ENCODE results near the gene PGM3. TPM values are rescaled to one million over a fixed set of nuclear protein-coding genes. Genes with fewer than 3 reads are reported as not detected.

Gene PGM3
- total RNA-seq, 1 experiment from 2014 or later: 97.0 TPM

GRCh38 chr6:83199173-83199862 is 6.3 kb upstream of the PGM3 start:
- Histone ChIP-seq H3K4me1 (peaks cover 13% of the 10 kb centered on the region; the same call in 1 of the 2 replicates), H3K36me3 (ENCODE audit: control insufficient read depth, insufficient read depth, low read length) (no peaks in the 10 kb centered on the region; the same call in 1 of the 2 replicates), H3K27me3 (replicated peaks; ENCODE audit: control insufficient read depth, insufficient read depth, low read length) (no peaks in the 10 kb centered on the region), H3K4me3 (ENCODE audit: low read depth, low read length) (no peak overlapping the region), H3K9me3 (no peaks in the 10 kb centered on the region)
- intact Hi-C loops (cut with micrococcal nuclease; ENCODE audit: unreplicated experiment): loop anchor here (10.0 kb wide), 1 partner anchor 315 kb away; the partner anchor contains the start of gene PRSS35
- no TSS peak for BruUV-seq (replicated peaks)
- Mint-ChIP-seq H3K36me3 (ENCODE audit: insufficient read depth, unreplicated experiment) (peaks cover 69% of the 10 kb centered on the region), H3K4me1 (ENCODE audit: low read depth, unreplicated experiment) (peaks cover 28% of the 10 kb centered on the region), H3K27me3 (ENCODE audit: insufficient read depth, unreplicated experiment) (no peaks in the 10 kb centered on the region), H3K27ac (ENCODE audit: unreplicated experiment) (peak overlapping the region; percentile 10), H3K9me3 (ENCODE audit: unreplicated experiment) (no peaks in the 10 kb centered on the region), H3K4me3 (ENCODE audit: unreplicated experiment) (no peak overlapping the region)
- POLR2A ChIA-PET: no interaction called here
- DNase-seq: no peak
- CTCF ChIA-PET: no interaction called here
- no peak for TF ChIP-seq CTCF (IDR thresholded peaks at IDR 0.05; ENCODE audit: insufficient read depth in 1 of 2, low read depth in 1 of 2, low read length in 1 of 2, severe bottlenecking in 1 of 2, unreplicated experiment in 1 of 2)

GRCh38 chr6:83198486-83199172 is 5.6 kb upstream of the PGM3 start:
- H3K4me3 ChIP-seq (ENCODE audit: low read depth, low read length): no peak overlapping the region
- H3K4me3 Mint-ChIP-seq (ENCODE audit: unreplicated experiment): no peak overlapping the region
- H3K9me3 Mint-ChIP-seq (ENCODE audit: unreplicated experiment): no peaks in the 10 kb centered on the region
- no peaks in the 10 kb centered on the region for H3K27me3 ChIP-seq (replicated peaks; ENCODE audit: control insufficient read depth, insufficient read depth, low read length)
- H3K4me1 Mint-ChIP-seq (ENCODE audit: low read depth, unreplicated experiment): peaks cover 28% of the 10 kb centered on the region
- H3K36me3 Mint-ChIP-seq (ENCODE audit: insufficient read depth, unreplicated experiment): peaks cover 74% of the 10 kb centered on the region
- no TSS peak for BruUV-seq (replicated peaks)
- H3K4me1 ChIP-seq: peaks cover 13% of the 10 kb centered on the region; the same call in 1 of the 2 replicates
- no peaks in the 10 kb centered on the region; the same call in 1 of the 2 replicates for H3K36me3 ChIP-seq (ENCODE audit: control insufficient read depth, insufficient read depth, low read length)
- H3K27me3 Mint-ChIP-seq (ENCODE audit: insufficient read depth, unreplicated experiment): no peaks in the 10 kb centered on the region
- CTCF ChIA-PET: no interaction called here
- DNase-seq: no peak
- no peak for TF ChIP-seq CTCF (IDR thresholded peaks at IDR 0.05; ENCODE audit: insufficient read depth in 1 of 2, low read depth in 1 of 2, low read length in 1 of 2, severe bottlenecking in 1 of 2, unreplicated experiment in 1 of 2)
- H3K9me3 ChIP-seq: no peaks in the 10 kb centered on the region
- H3K27ac Mint-ChIP-seq (ENCODE audit: unreplicated experiment): peak overlapping the region; percentile 10
- POLR2A ChIA-PET: no interaction called here
- intact Hi-C loops (cut with micrococcal nuclease; ENCODE audit: unreplicated experiment): loop anchor here (10.0 kb wide), 1 partner anchor 316 kb away; the partner anchor contains the start of gene PRSS35

- no TSS peak for BruUV-seq (replicated peaks)
- Mint-ChIP-seq H3K4me1 (ENCODE audit: low read depth, unreplicated experiment) (peaks cover 18% of the 10 kb centered on the region), H3K36me3 (ENCODE audit: insufficient read depth, unreplicated experiment) (peaks cover 62% of the 10 kb centered on the region), H3K27me3 (ENCODE audit: insufficient read depth, unreplicated experiment) (no peaks in the 10 kb centered on the region), H3K9me3 (ENCODE audit: unreplicated experiment) (no peaks in the 10 kb centered on the region), H3K4me3 (ENCODE audit: unreplicated experiment) (peak overlapping the region; percentile 90), H3K27ac (ENCODE audit: unreplicated experiment) (peak overlapping the region; percentile 92)
- Histone ChIP-seq H3K27me3 (replicated peaks; ENCODE audit: control insufficient read depth, insufficient read depth, low read length) (no peaks in the 10 kb centered on the region), H3K4me1 (peaks cover 27% of the 10 kb centered on the region), H3K36me3 (ENCODE audit: control insufficient read depth, insufficient read depth, low read length) (peaks cover 2% of the 10 kb centered on the region), H3K4me3 (ENCODE audit: low read depth, low read length) (peak overlapping the region; percentile 97), H3K9me3 (no peaks in the 10 kb centered on the region)
- intact Hi-C loops (cut with micrococcal nuclease; ENCODE audit: unreplicated experiment): loop anchor here (1.0 to 10.0 kb wide), 4 partner anchors 21 to 342 kb away; partner anchors contain the start of genes DOP1A and PRSS35
- POLR2A ChIA-PET: interaction anchor here (0.6 to 1.0 kb wide), 3 partner anchors 10 to 384 kb away, joined by 3 to 7 read pairs (median 5); no protein-coding TSS in a partner anchor
- TF ChIP-seq CTCF (IDR thresholded peaks at IDR 0.05; ENCODE audit: insufficient read depth in 1 of 2, low read depth in 1 of 2, low read length in 1 of 2, severe bottlenecking in 1 of 2, unreplicated experiment in 1 of 2): no peak
- peak; percentile 71 to 81 for DNase-seq
- CTCF ChIA-PET: interaction anchor here (1.1 to 1.2 kb wide), 2 partner anchors 127 to 128 kb away, joined by 3 to 4 read pairs; partner anchors contain the start of genes DOP1A and UBE3D
Observed at GRCh38 chr6:83193747-83194566, 892 bp upstream of the PGM3 start.
